GM21528 (cell line): ENCODE results near the gene SLC6A11.

Experiments
- ATAC-seq: cut with Tn5 transposase; IDR thresholded peaks from one replicate; pipeline ENCODE4 v1.9.1; 2021; ENCODE audit warnings: mild to moderate bottlenecking, moderate library complexity; ENCODE audit not compliant: unreplicated experiment, low FRiP score

The SLC6A11 gene

GRCh38 chr3:10927551-10927950 lies 111.5 kb downstream of the SLC6A11 start:
- no peak for ATAC-seq

GRCh38 chr3:10928407-10928960 lies 112.5 kb downstream of the SLC6A11 start:
- no peak for ATAC-seq

- no peak for ATAC-seq
Measured at GRCh38 chr3:10928961-10929471, 113.0 kb downstream of the SLC6A11 start.

- ATAC-seq, result no peak
Measured at GRCh38 chr3:10929978-10930665, 114.1 kb downstream of the SLC6A11 start.

GRCh38 chr3:10930666-10931040 lies 114.6 kb downstream of the SLC6A11 start:
- no peak for ATAC-seq

GRCh38 chr3:10932596-10932995 lies 116.6 kb downstream of the SLC6A11 start:
- no peak for ATAC-seq

GRCh38 chr3:10933021-10933420 lies 117.0 kb downstream of the SLC6A11 start:
- ATAC-seq, result no peak

GRCh38 chr3:10933470-10933804 lies 117.4 kb downstream of the SLC6A11 start:
- ATAC-seq, result no peak

- no peak for ATAC-seq
Measured at GRCh38 chr3:10933805-10934481, 117.9 kb downstream of the SLC6A11 start.

- no peak for ATAC-seq
Measured at GRCh38 chr3:10935028-10935427, 119.0 kb downstream of the SLC6A11 start.

GRCh38 chr3:10935846-10936631 lies 120.0 kb downstream of the SLC6A11 start:
- no peak for ATAC-seq

GRCh38 chr3:10936686-10937085 lies 120.7 kb downstream of the SLC6A11 start:
- ATAC-seq, result no peak

- no peak for ATAC-seq
Measured at GRCh38 chr3:10937141-10937825, 121.3 kb downstream of the SLC6A11 start.

- no peak for ATAC-seq
Measured at GRCh38 chr3:10939556-10939955, 123.5 kb downstream of the SLC6A11 start.

- ATAC-seq, result no peak
Measured at GRCh38 chr3:10940106-10940505, 124.1 kb downstream of the SLC6A11 start.

- ATAC-seq, result no peak
Measured at GRCh38 chr3:10941972-10942371, 125.9 kb downstream of the SLC6A11 start.

- no peak for ATAC-seq
Measured at GRCh38 chr3:10942690-10943205, 126.7 kb downstream of the SLC6A11 start.

GRCh38 chr3:10944866-10945265 lies 128.8 kb downstream of the SLC6A11 start:
- no peak for ATAC-seq

- ATAC-seq, result no peak
Measured at GRCh38 chr3:10945683-10946287, 129.8 kb downstream of the SLC6A11 start.

GRCh38 chr3:10946526-10946925 lies 130.5 kb downstream of the SLC6A11 start:
- no peak for ATAC-seq
